Measurements from ENCODE around the gene COL1A1.

Gene COL1A1

DNA sequence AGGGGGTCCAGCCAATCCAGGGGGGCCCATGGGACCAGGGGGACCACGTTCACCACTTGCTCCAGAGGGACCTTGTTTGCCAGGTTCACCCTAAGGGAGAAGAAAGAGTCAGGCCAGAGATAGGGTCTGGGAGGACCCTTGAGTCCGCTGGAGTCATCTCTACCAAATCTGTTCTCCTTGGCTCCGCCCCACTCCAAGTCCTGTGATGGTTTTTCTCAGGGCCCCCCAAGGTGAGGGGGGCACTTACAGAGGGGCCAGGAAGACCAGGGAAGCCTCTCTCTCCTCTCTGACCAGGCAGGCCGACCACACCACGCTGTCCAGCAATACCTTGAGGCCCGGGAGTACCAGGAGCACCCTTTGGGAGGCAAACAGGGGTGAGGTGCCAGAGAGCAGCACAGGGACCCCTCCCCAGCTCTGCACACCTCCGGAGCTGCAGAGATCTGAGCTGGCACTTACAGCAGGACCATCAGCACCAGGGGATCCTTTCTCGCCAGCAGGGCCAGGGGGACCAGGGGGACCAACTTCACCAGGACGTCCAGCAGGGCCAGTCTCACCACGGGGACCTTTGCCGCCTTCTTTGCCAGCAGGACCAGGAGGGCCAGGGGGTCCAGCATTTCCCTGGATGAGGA, 12.4 kb downstream of the COL1A1 start (continued):
- TF ChIP-seq, protein P1, sequence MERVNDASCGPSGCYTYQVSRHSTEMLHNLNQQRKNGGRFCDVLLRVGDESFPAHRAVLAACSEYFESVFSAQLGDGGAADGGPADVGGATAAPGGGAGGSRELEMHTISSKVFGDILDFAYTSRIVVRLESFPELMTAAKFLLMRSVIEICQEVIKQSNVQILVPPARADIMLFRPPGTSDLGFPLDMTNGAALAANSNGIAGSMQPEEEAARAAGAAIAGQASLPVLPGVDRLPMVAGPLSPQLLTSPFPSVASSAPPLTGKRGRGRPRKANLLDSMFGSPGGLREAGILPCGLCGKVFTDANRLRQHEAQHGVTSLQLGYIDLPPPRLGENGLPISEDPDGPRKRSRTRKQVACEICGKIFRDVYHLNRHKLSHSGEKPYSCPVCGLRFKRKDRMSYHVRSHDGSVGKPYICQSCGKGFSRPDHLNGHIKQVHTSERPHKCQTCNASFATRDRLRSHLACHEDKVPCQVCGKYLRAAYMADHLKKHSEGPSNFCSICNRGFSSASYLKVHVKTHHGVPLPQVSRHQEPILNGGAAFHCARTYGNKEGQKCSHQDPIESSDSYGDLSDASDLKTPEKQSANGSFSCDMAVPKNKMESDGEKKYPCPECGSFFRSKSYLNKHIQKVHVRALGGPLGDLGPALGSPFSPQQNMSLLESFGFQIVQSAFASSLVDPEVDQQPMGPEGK (CRISPR knock-in tag; IDR thresholded peaks at IDR 0.05; ENCODE audit: borderline replicate concordance) = no peak
- TF ChIP-seq ZFP30 (CRISPR knock-in tag; IDR thresholded peaks at IDR 0.05) (no peak), OSR1 (CRISPR knock-in tag; IDR thresholded peaks at IDR 0.05) (no peak), ZNF70 (CRISPR knock-in tag; IDR thresholded peaks at IDR 0.05) (no peak)

DNA sequence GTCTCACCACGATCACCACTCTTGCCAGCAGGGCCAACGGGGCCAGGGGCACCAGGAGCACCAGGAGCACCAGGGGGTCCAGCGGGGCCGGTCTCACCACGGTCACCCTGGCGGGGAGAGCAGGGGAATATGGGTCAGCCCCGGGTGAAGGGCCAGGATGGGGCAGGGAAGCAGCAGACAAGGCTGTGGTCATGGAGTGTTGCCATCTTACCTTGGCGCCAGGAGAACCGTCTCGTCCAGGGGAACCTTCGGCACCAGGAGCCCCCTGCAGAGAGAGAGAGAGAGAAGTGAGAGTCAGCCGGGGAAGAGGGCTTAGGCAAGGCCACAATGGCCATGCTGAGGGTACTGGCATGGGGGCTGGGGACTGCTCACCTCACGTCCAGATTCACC, 12.9 kb downstream of the COL1A1 start:
- no peak for ATAC-seq
- TF ChIP-seq, protein P2, sequence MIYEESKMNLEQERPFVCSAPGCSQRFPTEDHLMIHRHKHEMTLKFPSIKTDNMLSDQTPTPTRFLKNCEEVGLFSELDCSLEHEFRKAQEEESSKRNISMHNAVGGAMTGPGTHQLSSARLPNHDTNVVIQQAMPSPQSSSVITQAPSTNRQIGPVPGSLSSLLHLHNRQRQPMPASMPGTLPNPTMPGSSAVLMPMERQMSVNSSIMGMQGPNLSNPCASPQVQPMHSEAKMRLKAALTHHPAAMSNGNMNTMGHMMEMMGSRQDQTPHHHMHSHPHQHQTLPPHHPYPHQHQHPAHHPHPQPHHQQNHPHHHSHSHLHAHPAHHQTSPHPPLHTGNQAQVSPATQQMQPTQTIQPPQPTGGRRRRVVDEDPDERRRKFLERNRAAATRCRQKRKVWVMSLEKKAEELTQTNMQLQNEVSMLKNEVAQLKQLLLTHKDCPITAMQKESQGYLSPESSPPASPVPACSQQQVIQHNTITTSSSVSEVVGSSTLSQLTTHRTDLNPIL (CRISPR knock-in tag; IDR thresholded peaks at IDR 0.05; ENCODE audit: low read depth) = no peak
- TF ChIP-seq ESRRG (CRISPR knock-in tag; IDR thresholded peaks at IDR 0.05) (no peak), TCF4 (CRISPR knock-in tag; IDR thresholded peaks at IDR 0.05; ENCODE audit: borderline replicate concordance) (no peak)

DNA sequence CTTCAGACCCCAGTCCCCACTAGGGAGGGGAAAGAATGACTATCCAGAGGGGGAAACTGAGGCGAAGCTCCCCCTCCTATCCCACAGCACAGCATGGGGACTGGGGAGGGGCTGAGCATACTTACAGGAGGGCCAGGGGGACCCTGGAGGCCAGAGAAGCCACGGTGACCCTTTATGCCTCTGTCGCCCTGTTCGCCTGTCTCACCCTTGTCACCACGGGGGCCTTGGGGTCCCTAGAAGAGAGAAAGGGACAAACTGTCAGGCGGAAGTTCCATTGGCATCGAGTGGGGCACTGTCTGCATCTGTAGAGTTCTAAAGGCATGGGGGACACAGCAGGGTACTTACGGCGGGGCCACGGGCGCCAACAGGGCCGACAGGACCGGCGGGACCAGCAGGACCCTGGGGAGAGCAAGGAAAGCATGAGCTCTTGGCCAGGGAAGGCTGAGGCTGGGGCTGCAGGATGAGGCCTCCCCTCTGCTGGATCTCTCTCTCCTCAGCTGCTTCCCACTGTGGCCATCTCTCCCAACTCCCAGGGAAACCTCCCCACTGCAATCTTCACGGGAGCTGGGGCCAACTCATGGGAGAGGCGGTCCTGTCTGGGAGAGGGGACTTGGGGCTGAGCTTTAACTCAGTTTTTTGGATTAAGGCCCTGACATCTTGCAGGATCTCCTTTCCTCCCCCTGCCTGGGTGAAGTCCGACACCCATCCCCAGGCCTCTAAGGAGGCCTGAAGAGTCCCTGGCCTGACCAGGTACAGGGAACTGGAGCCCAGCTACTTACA, 13.5 kb downstream of the COL1A1 start:
- TF ChIP-seq RARB (CRISPR knock-in tag; IDR thresholded peaks at IDR 0.05) (no peak), ISL1 (CRISPR knock-in tag; IDR thresholded peaks at IDR 0.05) (no peak), SNAI2 (CRISPR knock-in tag; IDR thresholded peaks at IDR 0.05) (no peak), ZFP30 (CRISPR knock-in tag; IDR thresholded peaks at IDR 0.05) (no peak), ZNF565 (CRISPR knock-in tag; conservative IDR thresholded peaks at IDR 0.05; ENCODE audit: low read depth) (no peak), ZFP3 (CRISPR knock-in tag; IDR thresholded peaks at IDR 0.05) (no peak), PPARA (CRISPR knock-in tag; IDR thresholded peaks at IDR 0.05; ENCODE audit: borderline replicate concordance) (no peak), GLIS3 (CRISPR knock-in tag; IDR thresholded peaks at IDR 0.05) (no peak), BACH2 (CRISPR knock-in tag; IDR thresholded peaks at IDR 0.05; ENCODE audit: borderline replicate concordance) (no peak), ESRRG (CRISPR knock-in tag; IDR thresholded peaks at IDR 0.05) (no peak), ARNTL (CRISPR knock-in tag; IDR thresholded peaks at IDR 0.05; ENCODE audit: borderline replicate concordance, low read depth) (no peak), TOX (CRISPR knock-in tag; IDR thresholded peaks at IDR 0.05; ENCODE audit: borderline replicate concordance) (no peak)
- TF ChIP-seq, protein P1 (CRISPR knock-in tag; IDR thresholded peaks at IDR 0.05; ENCODE audit: borderline replicate concordance) = no peak
- TF ChIP-seq, protein P3, sequence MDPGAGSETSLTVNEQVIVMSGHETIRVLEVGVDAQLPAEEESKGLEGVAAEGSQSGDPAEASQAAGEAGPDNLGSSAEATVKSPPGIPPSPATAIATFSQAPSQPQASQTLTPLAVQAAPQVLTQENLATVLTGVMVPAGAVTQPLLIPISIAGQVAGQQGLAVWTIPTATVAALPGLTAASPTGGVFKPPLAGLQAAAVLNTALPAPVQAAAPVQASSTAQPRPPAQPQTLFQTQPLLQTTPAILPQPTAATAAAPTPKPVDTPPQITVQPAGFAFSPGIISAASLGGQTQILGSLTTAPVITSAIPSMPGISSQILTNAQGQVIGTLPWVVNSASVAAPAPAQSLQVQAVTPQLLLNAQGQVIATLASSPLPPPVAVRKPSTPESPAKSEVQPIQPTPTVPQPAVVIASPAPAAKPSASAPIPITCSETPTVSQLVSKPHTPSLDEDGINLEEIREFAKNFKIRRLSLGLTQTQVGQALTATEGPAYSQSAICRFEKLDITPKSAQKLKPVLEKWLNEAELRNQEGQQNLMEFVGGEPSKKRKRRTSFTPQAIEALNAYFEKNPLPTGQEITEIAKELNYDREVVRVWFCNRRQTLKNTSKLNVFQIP (CRISPR knock-in tag; IDR thresholded peaks at IDR 0.05; ENCODE audit: borderline replicate concordance, low read depth) = no peak
- no peak for ATAC-seq

DNA sequence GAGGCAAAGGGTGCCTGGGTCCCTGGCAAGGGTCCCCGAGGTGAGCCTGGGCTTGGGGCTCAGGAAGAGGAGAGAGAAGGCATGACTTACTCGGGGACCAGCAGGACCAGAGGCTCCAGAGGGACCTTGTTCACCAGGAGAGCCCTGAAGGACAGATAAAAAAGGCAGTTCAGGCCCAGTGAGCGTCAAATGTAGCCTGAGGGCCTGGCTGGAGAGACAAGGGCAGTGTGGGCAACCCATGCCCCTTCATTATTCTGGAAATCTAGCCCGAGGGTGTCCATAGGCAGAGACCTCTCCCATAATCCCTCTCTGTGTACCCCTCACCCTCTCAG, 14.1 kb downstream of the COL1A1 start:
- no peak for ATAC-seq
- TF ChIP-seq, protein P4, sequence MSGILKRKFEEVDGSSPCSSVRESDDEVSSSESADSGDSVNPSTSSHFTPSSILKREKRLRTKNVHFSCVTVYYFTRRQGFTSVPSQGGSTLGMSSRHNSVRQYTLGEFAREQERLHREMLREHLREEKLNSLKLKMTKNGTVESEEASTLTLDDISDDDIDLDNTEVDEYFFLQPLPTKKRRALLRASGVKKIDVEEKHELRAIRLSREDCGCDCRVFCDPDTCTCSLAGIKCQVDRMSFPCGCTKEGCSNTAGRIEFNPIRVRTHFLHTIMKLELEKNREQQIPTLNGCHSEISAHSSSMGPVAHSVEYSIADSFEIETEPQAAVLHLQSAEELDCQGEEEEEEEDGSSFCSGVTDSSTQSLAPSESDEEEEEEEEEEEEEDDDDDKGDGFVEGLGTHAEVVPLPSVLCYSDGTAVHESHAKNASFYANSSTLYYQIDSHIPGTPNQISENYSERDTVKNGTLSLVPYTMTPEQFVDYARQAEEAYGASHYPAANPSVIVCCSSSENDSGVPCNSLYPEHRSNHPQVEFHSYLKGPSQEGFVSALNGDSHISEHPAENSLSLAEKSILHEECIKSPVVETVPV (CRISPR knock-in tag; IDR thresholded peaks at IDR 0.05) = no peak
- TF ChIP-seq ZNF70 (CRISPR knock-in tag; IDR thresholded peaks at IDR 0.05) = no peak

All from SK-N-SH treated with all-trans-retinoic acid at 6 μM for 48 hours (cell line).